ENCODE data around the gene TMEM125. TPM values are rescaled to one million over a fixed set of nuclear protein-coding genes. Genes with fewer than 3 reads are reported as not detected.

Gene TMEM125
- total RNA-seq, 2 donors from 2014 or later, result 0.70 to 2.1 TPM

GRCh38 chr1:43255438-43256210 lies 14.2 kb upstream of the TMEM125 start:
- no peak overlapping the region for H3K27ac ChIP-seq
- peaks cover 0 to 17% of the 10 kb centered on the region in 2 donors for H3K4me1 ChIP-seq
- no peaks in the 10 kb centered on the region for H3K36me3 ChIP-seq
- H3K27me3 ChIP-seq, result no peaks in the 10 kb centered on the region
- DNase-seq (ENCODE audit: low spot score), result no peak
- no peaks in the 10 kb centered on the region for H3K9me3 ChIP-seq
- H3K4me3 ChIP-seq, result no peak overlapping the region
- no peak for TF ChIP-seq CTCF (IDR thresholded peaks at IDR 0.05)

DNA sequence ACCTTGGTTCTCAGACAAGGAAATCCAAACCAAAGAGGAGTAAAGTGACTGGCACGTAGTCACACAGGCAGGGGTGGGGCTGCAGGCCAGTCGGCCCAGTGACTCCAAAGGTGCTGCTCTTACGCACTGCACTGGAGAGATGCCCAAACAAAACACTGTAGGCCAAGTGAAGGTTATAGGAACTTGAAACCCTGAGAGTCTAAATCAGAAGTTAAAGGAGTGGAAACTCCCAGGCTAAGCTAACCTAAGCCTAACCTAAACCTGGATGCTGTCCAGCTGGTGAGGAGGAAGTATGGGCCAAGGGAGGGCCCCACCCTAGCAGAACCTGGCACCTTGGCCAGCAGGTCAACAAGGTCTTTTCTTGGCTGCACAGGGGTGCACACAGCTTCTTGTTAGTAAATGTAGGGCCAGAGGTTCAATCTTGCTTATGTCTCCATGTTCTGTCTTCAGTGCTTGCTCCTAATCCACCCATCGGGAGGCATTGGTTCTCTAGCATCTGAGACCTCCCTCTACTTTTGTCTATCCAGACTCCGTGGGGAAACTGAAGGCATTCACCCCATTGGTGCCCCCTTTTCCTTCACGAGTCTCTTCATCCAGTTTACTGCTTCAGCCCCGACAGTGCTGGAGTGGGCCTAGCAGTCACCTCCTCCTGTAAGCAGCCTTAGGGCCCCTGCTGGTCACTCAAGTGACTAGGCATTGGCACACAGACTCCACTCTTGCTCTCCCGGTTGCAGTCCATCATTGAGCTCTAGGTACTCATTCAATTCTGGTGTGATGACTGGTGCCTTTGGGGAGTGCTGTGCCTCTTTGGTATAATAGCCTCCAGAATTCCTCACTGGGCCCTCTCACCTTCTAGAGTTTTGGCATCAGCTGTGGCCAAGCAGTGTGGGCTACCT lies 12.9 kb upstream of the TMEM125 start:
- DNase-seq (ENCODE audit: low spot score), result no peak
- no peaks in the 10 kb centered on the region for H3K36me3 ChIP-seq
- no peak overlapping the region for H3K27ac ChIP-seq
- no peaks in the 10 kb centered on the region for H3K27me3 ChIP-seq
- no peaks in the 10 kb centered on the region for H3K9me3 ChIP-seq
- peaks cover 0 to 17% of the 10 kb centered on the region in 2 donors for H3K4me1 ChIP-seq
- no peak overlapping the region for H3K4me3 ChIP-seq
- TF ChIP-seq CTCF (IDR thresholded peaks at IDR 0.05), result no peak

- peaks cover 0 to 17% of the 10 kb centered on the region in 2 donors for H3K4me1 ChIP-seq
- no peaks in the 10 kb centered on the region for H3K27me3 ChIP-seq
- TF ChIP-seq CTCF (IDR thresholded peaks at IDR 0.05), result no peak
- no peak overlapping the region for H3K27ac ChIP-seq
- H3K36me3 ChIP-seq, result no peaks in the 10 kb centered on the region
- no peaks in the 10 kb centered on the region for H3K9me3 ChIP-seq
- H3K4me3 ChIP-seq, result no peak overlapping the region
- no peak for DNase-seq (ENCODE audit: low spot score)
Measured at GRCh38 chr1:43258370-43258769, 11.4 kb upstream of the TMEM125 start.

- Histone ChIP-seq H3K27ac (no peak overlapping the region), H3K4me3 (no peak overlapping the region), H3K9me3 (no peaks in the 10 kb centered on the region), H3K27me3 (no peaks in the 10 kb centered on the region), H3K4me1 (peaks cover 0 to 3% of the 10 kb centered on the region in 2 donors), H3K36me3 (no peaks in the 10 kb centered on the region)
- DNase-seq (ENCODE audit: low spot score), result no peak
- TF ChIP-seq CTCF (IDR thresholded peaks at IDR 0.05), result no peak
Measured at GRCh38 chr1:43265431-43265830, 4.4 kb upstream of the TMEM125 start.

DNA sequence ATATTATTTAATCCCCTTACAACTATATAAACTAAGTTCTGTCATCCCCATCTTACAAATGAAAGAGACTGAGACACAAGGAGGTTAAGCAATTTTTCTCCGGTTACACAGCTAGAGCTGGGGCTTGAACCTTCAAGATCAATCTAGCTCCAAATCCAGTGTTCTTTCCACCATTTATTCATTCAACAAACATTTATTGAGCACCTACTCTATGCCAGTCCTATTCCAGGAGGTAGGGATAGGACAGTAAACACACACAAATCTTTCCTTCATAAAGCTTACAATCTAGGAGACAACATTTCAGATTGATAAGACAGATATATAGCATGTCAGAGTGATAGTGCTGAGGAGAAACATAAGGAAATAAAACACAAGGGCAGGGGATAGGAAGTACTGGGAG lies 2.9 kb upstream of the TMEM125 start:
- no peaks in the 10 kb centered on the region for H3K36me3 ChIP-seq
- no peak overlapping the region for H3K27ac ChIP-seq
- H3K9me3 ChIP-seq, result no peaks in the 10 kb centered on the region
- no peaks in the 10 kb centered on the region for H3K27me3 ChIP-seq
- H3K4me1 ChIP-seq, result peaks cover 0 to 9% of the 10 kb centered on the region in 2 donors
- DNase-seq (ENCODE audit: low spot score), result no peak
- TF ChIP-seq CTCF (IDR thresholded peaks at IDR 0.05), result no peak
- no peak overlapping the region for H3K4me3 ChIP-seq
